ENCODE measurements around the gene ADD2. TPM values are rescaled to one million over a fixed set of nuclear protein-coding genes. Genes with fewer than 3 reads are reported as not detected.

ADD2 gene
- total and polyA plus RNA-seq, 2 donors (not counting 1 experiment from before 2014, with no cell fraction given): 15.9 to 21.7 TPM

GRCh38 chr2:70613521-70613920 lies 154.5 kb downstream of the ADD2 start:
- intact Hi-C loops (cut with micrococcal nuclease): no loop called here

GRCh38 chr2:70612574-70612973 lies 155.4 kb downstream of the ADD2 start:
- Histone ChIP-seq H2AFZ (ENCODE audit: insufficient read depth, low read depth, low read length, poor library complexity, severe bottlenecking) (no peak overlapping the region), H4K20me1 (ENCODE audit: control insufficient read depth, insufficient read depth, low read length, poor library complexity, severe bottlenecking) (no peaks in the 10 kb centered on the region), H3K4me2 (replicated peaks; ENCODE audit: low read depth, low read length, poor library complexity, severe bottlenecking) (no peak overlapping the region), H3K27me3 (replicated peaks in 1 of 4; ENCODE audit: control extremely low read depth in 1 of 4, control insufficient read depth in 3 of 4, insufficient read depth in 4 of 4, low read length in 3 of 4) (peaks cover 0 to 9% (median 5%) of the 10 kb centered on the region in 4 experiments), H3K79me2 (ENCODE audit: control insufficient read depth, insufficient read depth, low read length) (no peaks in the 10 kb centered on the region), H3K27ac (ENCODE audit: low read length in 2 of 2) (no peak overlapping the region), H3K36me3 (replicated peaks in 1 of 2; ENCODE audit: control extremely low read depth in 1 of 2, control insufficient read depth in 1 of 2, extremely low read depth in 1 of 2, insufficient read depth in 2 of 2, low read length in 1 of 2) (no peaks in the 10 kb centered on the region), H3K4me1 (ENCODE audit: control insufficient read depth in 2 of 2, insufficient read depth in 2 of 2, low read length in 2 of 2) (no peaks in the 10 kb centered on the region), H3K4me3 (ENCODE audit: control extremely low read depth in 1 of 5, extremely low read depth in 1 of 5, insufficient read depth in 1 of 5, low read depth in 2 of 5, low read length in 4 of 5) (no peak overlapping the region), H3K9ac (ENCODE audit: low read length) (no peak overlapping the region), H3K9me3 (ENCODE audit: control extremely low read depth in 1 of 3, control insufficient read depth in 2 of 3, insufficient read depth in 1 of 3, low read length in 2 of 3) (no peaks in the 10 kb centered on the region)
- DNase-seq (no peak), ATAC-seq (ENCODE audit: low read depth) (no peak)
- TF ChIP-seq EZH2 (IDR thresholded peaks at IDR 0.05; ENCODE audit: borderline replicate concordance, insufficient read depth, low read depth, low read length, poor library complexity, severe bottlenecking) (no peak), CTCF (IDR thresholded peaks at IDR 0.05) (no peak)
- no peak overlapping the region for H3K27ac Mint-ChIP-seq
- H3K9me3 Mint-ChIP-seq (ENCODE audit: insufficient read depth): no peaks in the 10 kb centered on the region
- H3K4me3 Mint-ChIP-seq: no peak overlapping the region
- WGBS (ENCODE audit: insufficient coverage): 96% methylated on average over 3 of the region's 3 CpGs
- H3K4me1 Mint-ChIP-seq: no peaks in the 10 kb centered on the region
- ChIA-PET CTCF (interaction anchor here (2.2 kb wide), 1 partner anchor 308 kb away, joined by 6 read pairs; no protein-coding TSS in a partner anchor), POLR2A (no interaction called here)
- H3K27me3 Mint-ChIP-seq: peaks cover 23% of the 10 kb centered on the region
- intact Hi-C loops (cut with micrococcal nuclease): no loop called here

More at GRCh38 chr2:70613521-70613920, 154.5 kb downstream of the ADD2 start:
- H3K4me3 Mint-ChIP-seq: no peak overlapping the region
- no peaks in the 10 kb centered on the region for H3K9me3 Mint-ChIP-seq (ENCODE audit: insufficient read depth)
- DNase-seq: no peak
- Histone ChIP-seq H3K4me1 (ENCODE audit: control insufficient read depth in 2 of 2, insufficient read depth in 2 of 2, low read length in 2 of 2) (no peaks in the 10 kb centered on the region), H3K4me2 (replicated peaks; ENCODE audit: low read depth, low read length, poor library complexity, severe bottlenecking) (no peak overlapping the region), H3K9ac (ENCODE audit: low read length) (no peak overlapping the region), H3K79me2 (ENCODE audit: control insufficient read depth, insufficient read depth, low read length) (no peaks in the 10 kb centered on the region), H3K36me3 (replicated peaks in 1 of 2; ENCODE audit: control extremely low read depth in 1 of 2, control insufficient read depth in 1 of 2, extremely low read depth in 1 of 2, insufficient read depth in 2 of 2, low read length in 1 of 2) (no peaks in the 10 kb centered on the region), H3K27ac (ENCODE audit: low read length in 2 of 2) (no peak overlapping the region), H3K9me3 (ENCODE audit: control extremely low read depth in 1 of 3, control insufficient read depth in 2 of 3, insufficient read depth in 1 of 3, low read length in 2 of 3) (no peaks in the 10 kb centered on the region), H3K27me3 (replicated peaks in 1 of 4; ENCODE audit: control extremely low read depth in 1 of 4, control insufficient read depth in 3 of 4, insufficient read depth in 4 of 4, low read length in 3 of 4) (peaks cover 0 to 9% (median 5%) of the 10 kb centered on the region in 4 experiments), H2AFZ (ENCODE audit: insufficient read depth, low read depth, low read length, poor library complexity, severe bottlenecking) (no peak overlapping the region), H4K20me1 (ENCODE audit: control insufficient read depth, insufficient read depth, low read length, poor library complexity, severe bottlenecking) (no peaks in the 10 kb centered on the region), H3K4me3 (ENCODE audit: control extremely low read depth in 1 of 5, extremely low read depth in 1 of 5, insufficient read depth in 1 of 5, low read depth in 2 of 5, low read length in 4 of 5) (no peak overlapping the region)
- POLR2A ChIA-PET: no interaction called here
- TF ChIP-seq EZH2 (IDR thresholded peaks at IDR 0.05; ENCODE audit: borderline replicate concordance, insufficient read depth, low read depth, low read length, poor library complexity, severe bottlenecking) (no peak), CTCF (IDR thresholded peaks at IDR 0.05) (no peak)
- peaks cover 23% of the 10 kb centered on the region for H3K27me3 Mint-ChIP-seq
- no peak for ATAC-seq (ENCODE audit: low read depth)
- no peak overlapping the region for H3K27ac Mint-ChIP-seq
- no peaks in the 10 kb centered on the region for H3K4me1 Mint-ChIP-seq
- 100% methylated on average over 3 of the region's 7 CpGs for WGBS (ENCODE audit: insufficient coverage)
- CTCF ChIA-PET: no interaction called here

Data from B cell (primary cell).